GM19438 (cell line): ENCODE data around the gene CCDC87.
"Not testable (repeated sequence)": the region's sequence is repeated elsewhere in the genome, so short reads cannot be mapped to it uniquely, and the experiment has no call there.

Experiments
- ATAC-seq: cut with Tn5 transposase; IDR thresholded peaks from one replicate; pipeline ENCODE4 v1.9.1; 2021; ENCODE audit warnings: low read depth; ENCODE audit not compliant: unreplicated experiment

Gene CCDC87

GRCh38 chr11:66557733-66558326, 35.0 kb downstream of the CCDC87 start:
- no peak for ATAC-seq

DNA sequence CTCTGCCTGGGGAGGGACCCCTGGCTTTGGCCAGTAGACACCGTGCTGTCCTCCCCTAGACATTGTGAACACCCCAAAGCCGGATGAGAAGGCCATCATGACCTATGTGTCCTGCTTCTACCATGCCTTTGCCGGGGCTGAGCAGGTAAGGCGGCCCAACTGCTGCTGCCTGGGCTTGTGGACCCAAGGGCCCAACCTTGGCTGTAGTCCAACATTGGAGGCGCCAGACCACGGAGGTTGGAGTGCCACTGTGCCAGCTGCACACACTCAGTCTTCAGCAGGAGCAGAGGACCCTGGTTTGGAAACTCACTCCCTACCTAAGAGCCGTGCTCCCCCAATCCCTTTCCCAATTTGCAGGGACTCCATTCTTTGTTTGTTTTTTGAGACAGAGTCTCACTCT, 36.8 kb downstream of the CCDC87 start:
- ATAC-seq: no peak

- ATAC-seq: no peak
Observed at GRCh38 chr11:66555416-66555815, 37.4 kb downstream of the CCDC87 start.

- no peak for ATAC-seq
Observed at GRCh38 chr11:66554602-66555001, 38.3 kb downstream of the CCDC87 start.

GRCh38 chr11:66550887-66551286, 42.0 kb downstream of the CCDC87 start:
- no peak for ATAC-seq

GRCh38 chr11:66549696-66550095, 43.2 kb downstream of the CCDC87 start:
- no peak for ATAC-seq

GRCh38 chr11:66548774-66549630, 43.9 kb downstream of the CCDC87 start:
- ATAC-seq: no peak

DNA sequence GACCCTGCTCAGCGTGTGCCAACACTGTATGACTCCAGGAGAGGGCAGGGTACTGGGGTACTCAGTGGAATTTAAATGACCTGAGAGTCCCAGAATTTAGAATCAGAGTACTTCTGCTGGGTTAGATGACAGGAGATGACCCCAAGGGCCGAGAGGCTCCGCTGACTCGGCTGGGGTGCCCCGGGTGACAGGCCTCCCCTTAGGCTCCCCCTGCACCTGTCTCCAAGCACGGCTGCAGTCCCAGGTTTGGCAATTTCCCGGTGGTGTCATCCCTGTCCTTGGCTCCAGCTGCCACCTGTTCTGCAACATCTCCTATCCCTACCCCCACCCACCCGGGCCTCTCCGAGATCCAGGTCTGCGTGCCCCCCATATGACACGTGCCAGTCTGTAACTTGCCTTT, 44.8 kb downstream of the CCDC87 start:
- ATAC-seq: no peak

DNA sequence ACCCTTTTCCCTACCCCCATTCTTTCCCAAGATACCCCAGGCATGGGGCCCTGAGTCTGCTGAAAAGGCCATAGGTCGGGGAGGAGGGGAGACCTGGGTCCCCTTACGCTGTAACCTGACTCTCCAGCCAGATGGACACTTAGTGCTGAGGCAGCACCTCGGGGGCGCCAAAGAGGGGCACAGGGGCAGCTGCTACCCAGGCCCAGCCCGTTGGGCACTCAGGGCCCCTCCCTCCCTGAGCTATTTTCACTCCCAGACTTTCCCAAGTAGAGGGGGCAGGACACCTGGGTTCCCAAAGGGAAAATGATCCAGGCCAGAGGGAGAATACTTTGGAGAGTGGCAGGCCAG, 45.2 kb downstream of the CCDC87 start:
- no peak for ATAC-seq

- no peak for ATAC-seq
Observed at GRCh38 chr11:66546966-66547661, 45.7 kb downstream of the CCDC87 start.

DNA sequence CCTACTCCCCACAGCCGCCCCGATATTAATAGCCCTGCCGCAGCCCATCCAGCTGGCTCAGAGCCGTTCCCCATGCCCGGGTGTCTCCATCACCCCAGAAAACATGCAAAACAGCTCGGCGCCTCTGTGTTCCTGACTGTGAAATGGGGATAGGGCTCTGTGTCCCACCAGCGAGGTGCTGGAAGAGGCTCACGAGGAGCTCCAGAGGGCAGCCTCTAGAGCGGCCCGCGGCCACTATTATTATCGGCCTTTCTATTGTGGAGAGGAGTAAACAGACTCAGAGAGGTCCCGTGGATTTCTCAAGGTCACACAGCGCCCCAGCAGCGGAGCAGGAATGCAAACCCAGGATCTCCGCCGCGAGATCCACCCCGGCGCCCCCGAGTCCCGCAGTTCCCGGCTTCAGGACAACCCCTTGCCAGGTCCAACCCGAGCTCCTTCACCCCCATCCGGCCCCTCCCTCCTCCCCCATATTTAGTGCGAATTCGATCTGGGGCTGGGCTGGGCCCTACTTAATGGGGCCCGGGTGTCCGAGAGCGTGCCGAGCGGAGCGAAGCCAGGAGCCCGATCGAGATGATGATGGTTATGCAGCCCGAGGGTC, 46.4 kb downstream of the CCDC87 start, which contains the start of gene ACTN3:
Gene ACTN3, plus strand, starts transcription at position 536 of the 598 bp plus-strand sequence. Its CDS starts 35 bp downstream, at position 571.
- no peak for ATAC-seq

- peak; percentile 80 for ATAC-seq
Observed at GRCh38 chr11:66545701-66546367, 47.0 kb downstream of the CCDC87 start, which contains the start of gene ZDHHC24. Gene ZDHHC24 (minus strand): TSS chr11:66546048. CDS start chr11:66546003, 45 bp downstream.

DNA sequence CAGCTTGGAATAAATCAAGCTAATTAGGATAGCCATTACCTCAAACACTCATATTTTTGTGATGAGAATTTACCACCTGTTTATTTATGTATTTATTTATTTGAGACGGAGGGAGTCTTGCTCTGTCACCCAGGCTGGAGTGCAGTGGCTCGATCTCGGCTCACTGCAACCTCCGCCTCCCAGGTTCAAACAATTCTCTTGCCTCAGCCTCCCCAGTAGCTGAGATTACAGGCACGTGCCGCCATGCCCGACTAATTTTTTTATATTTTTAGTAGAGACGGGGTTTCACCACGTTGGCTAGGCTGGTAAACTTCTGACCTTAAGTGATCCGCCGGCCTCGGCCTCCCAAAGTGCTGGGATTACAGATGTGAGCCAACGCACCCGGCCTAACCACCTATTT, 47.9 kb downstream of the CCDC87 start:
- not testable (repeated sequence) for ATAC-seq

GRCh38 chr11:66543263-66544107, 49.4 kb downstream of the CCDC87 start:
- no peak for ATAC-seq

DNA sequence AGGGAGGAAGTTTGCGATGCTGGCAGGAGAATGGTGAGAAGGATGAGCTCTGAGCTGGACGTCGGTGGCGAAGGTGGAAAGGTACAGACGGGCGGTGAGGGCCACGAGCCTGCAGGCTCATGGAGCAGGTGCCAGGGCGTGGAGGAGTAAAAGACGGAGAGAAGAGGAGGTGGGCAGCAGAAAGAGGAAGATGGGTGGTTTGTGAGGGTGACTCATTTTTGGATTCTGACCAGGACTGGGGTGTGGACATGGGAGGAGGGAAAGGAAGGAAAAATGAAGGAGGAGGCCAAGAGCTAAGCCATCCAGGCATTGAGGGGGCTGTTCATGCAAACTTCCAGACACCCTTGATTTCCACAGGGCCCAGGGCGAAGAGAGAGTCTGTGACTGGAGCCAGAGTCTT, 50.5 kb downstream of the CCDC87 start:
- ATAC-seq: no peak

DNA sequence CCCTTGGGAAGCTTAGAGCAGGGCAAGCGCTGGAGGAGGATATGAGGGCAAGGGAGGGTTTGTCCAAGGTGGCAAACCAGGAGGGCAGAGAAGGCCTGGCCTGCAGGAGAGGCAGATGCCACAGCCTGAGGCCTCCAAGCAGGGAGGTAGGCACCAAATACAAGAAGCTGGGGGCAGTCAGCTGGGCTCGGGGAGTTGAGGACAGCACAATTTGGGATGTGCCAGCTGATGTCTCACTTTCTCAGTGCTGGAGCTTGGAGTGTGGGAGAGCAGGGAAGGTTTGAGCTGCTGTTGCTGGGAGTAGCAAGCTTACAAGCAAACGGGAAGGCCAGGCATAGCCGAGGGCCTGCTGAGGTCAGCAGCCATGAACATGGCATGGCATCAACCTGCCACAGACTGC, 51.0 kb downstream of the CCDC87 start:
- ATAC-seq: no peak

DNA sequence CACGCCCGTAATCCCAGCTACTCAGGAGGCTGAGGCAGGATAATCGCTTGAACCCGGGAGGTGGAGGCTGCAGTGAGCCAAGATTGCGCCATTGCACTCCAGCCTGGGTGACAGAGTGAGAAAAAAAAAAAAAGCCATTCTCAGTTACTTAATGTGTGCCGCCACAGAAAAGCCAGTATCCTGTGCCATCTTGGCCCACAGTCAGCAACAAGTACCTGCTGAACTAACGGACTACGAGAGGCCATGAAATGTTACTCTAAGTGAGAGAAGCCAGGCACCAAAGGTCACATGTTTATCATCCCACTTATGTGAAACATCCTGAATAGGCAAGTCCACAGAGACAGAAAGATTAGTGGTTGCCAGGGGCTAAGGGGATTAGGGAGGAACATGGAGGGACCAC, 52.3 kb downstream of the CCDC87 start:
- not testable (repeated sequence) for ATAC-seq
